ENCODE data around the gene MED27. TPM values are rescaled to one million over a fixed set of nuclear protein-coding genes. Genes with fewer than 3 reads are reported as not detected.

MED27 gene
- total RNA-seq, 1 donor from 2014 or later: 45.0 TPM

- H3K27ac Mint-ChIP-seq (ENCODE audit: unreplicated experiment): no peak overlapping the region
- H3K4me1 Mint-ChIP-seq (ENCODE audit: low read depth, unreplicated experiment): peaks cover 26% of the 10 kb centered on the region
- H3K4me3 Mint-ChIP-seq (ENCODE audit: unreplicated experiment): no peak overlapping the region
- H3K27me3 Mint-ChIP-seq (ENCODE audit: unreplicated experiment): peaks cover 12% of the 10 kb centered on the region
- TF ChIP-seq, protein P1, sequence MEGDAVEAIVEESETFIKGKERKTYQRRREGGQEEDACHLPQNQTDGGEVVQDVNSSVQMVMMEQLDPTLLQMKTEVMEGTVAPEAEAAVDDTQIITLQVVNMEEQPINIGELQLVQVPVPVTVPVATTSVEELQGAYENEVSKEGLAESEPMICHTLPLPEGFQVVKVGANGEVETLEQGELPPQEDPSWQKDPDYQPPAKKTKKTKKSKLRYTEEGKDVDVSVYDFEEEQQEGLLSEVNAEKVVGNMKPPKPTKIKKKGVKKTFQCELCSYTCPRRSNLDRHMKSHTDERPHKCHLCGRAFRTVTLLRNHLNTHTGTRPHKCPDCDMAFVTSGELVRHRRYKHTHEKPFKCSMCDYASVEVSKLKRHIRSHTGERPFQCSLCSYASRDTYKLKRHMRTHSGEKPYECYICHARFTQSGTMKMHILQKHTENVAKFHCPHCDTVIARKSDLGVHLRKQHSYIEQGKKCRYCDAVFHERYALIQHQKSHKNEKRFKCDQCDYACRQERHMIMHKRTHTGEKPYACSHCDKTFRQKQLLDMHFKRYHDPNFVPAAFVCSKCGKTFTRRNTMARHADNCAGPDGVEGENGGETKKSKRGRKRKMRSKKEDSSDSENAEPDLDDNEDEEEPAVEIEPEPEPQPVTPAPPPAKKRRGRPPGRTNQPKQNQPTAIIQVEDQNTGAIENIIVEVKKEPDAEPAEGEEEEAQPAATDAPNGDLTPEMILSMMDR (IDR thresholded peaks at IDR 0.05; ENCODE audit: partially characterized antibody, unreplicated experiment): no peak
- DNase-seq: no peak
- H3K9me3 Mint-ChIP-seq (ENCODE audit: unreplicated experiment): peaks cover 18% of the 10 kb centered on the region
- H3K36me3 Mint-ChIP-seq (ENCODE audit: unreplicated experiment): peaks cover 10% of the 10 kb centered on the region
These were observed 216.3 kb downstream of the MED27 start for GRCh38 chr9:131863306-131863896.

DNA sequence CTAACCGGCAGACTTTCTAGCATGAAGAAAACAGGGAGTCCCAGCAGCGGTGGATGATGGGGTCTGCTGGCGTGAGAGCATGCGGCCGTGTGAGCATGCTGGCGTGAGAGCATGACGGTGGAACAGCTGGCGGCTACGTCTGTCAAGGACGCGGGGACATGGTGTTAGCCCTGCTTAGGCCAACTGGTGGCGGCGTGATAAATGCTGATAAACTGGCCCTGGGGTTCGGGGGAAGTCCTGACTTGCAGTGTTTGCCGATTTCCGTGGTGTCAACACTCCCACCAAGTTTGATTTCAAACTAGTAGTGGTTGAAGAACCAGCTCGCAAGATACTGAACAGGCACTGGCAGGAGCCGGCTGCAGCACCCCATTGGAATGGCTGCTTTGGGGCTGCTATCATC, 217.4 kb downstream of the MED27 start:
- TF ChIP-seq, protein P1 (IDR thresholded peaks at IDR 0.05; ENCODE audit: partially characterized antibody, unreplicated experiment): no peak
- peaks cover 12% of the 10 kb centered on the region for H3K27me3 Mint-ChIP-seq (ENCODE audit: unreplicated experiment)
- H3K4me1 Mint-ChIP-seq (ENCODE audit: low read depth, unreplicated experiment): peaks cover 31% of the 10 kb centered on the region
- H3K27ac Mint-ChIP-seq (ENCODE audit: unreplicated experiment): no peak overlapping the region
- no peak overlapping the region for H3K4me3 Mint-ChIP-seq (ENCODE audit: unreplicated experiment)
- peaks cover 18% of the 10 kb centered on the region for H3K9me3 Mint-ChIP-seq (ENCODE audit: unreplicated experiment)
- DNase-seq: no peak
- peaks cover 10% of the 10 kb centered on the region for H3K36me3 Mint-ChIP-seq (ENCODE audit: unreplicated experiment)

GRCh38 chr9:131860430-131860829, 219.2 kb downstream of the MED27 start:
- TF ChIP-seq, protein P1 (IDR thresholded peaks at IDR 0.05; ENCODE audit: partially characterized antibody, unreplicated experiment): no peak
- Mint-ChIP-seq H3K4me1 (ENCODE audit: low read depth, unreplicated experiment) (peaks cover 28% of the 10 kb centered on the region), H3K36me3 (ENCODE audit: unreplicated experiment) (peaks cover 10% of the 10 kb centered on the region), H3K27me3 (ENCODE audit: unreplicated experiment) (peaks cover 6% of the 10 kb centered on the region), H3K4me3 (ENCODE audit: unreplicated experiment) (no peak overlapping the region), H3K27ac (ENCODE audit: unreplicated experiment) (no peak overlapping the region), H3K9me3 (ENCODE audit: unreplicated experiment) (peaks cover 13% of the 10 kb centered on the region)
- DNase-seq: no peak

DNA sequence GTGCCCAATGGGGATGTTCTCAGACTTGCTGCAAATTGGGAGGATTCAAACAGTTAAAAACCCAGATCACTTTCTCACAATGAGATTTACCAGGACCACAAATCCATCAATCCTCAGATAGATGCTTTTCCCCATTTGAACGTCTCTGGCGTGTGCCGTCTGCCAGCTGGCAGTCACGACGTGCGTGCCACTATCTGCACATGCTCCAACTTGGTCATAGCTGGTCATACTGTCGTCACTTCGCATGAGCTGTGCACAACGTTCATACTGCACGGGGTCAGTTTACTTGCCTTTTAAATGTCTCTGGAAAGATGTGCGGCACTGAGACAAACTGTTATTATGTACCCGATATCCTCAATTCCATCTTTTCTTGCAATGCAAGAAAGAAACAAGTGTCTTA, 221.5 kb downstream of the MED27 start:
- Mint-ChIP-seq H3K36me3 (ENCODE audit: unreplicated experiment) (peaks cover 10% of the 10 kb centered on the region), H3K4me3 (ENCODE audit: unreplicated experiment) (no peak overlapping the region), H3K27ac (ENCODE audit: unreplicated experiment) (no peak overlapping the region), H3K27me3 (ENCODE audit: unreplicated experiment) (peaks cover 10% of the 10 kb centered on the region), H3K9me3 (ENCODE audit: unreplicated experiment) (peaks cover 13% of the 10 kb centered on the region), H3K4me1 (ENCODE audit: low read depth, unreplicated experiment) (peaks cover 41% of the 10 kb centered on the region)
- no peak for DNase-seq
- TF ChIP-seq, protein P1 (IDR thresholded peaks at IDR 0.05; ENCODE audit: partially characterized antibody, unreplicated experiment): no peak

DNA sequence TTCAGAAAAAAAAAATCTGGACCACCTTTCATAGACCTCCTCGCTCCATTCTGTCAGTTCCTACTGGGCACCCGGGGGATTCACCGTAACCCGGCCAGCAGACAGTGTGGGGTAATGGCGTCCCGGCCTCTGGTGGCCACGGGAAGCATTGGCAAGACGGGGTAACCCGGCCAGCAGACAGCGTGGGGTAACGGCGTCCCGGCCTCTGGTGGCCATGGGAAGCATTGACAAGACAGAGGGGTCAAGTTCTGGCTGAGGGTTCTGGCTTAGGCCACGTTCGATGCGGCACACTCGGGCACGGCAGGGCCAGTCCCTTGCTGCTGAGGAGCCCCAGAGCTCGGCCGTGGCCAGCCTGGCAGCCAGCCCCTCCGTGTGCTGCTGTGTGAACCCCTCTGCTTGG, 223.6 kb downstream of the MED27 start:
- TF ChIP-seq, protein P1 (IDR thresholded peaks at IDR 0.05; ENCODE audit: partially characterized antibody, unreplicated experiment): peak; percentile 27
- H3K4me3 Mint-ChIP-seq (ENCODE audit: unreplicated experiment): no peak overlapping the region
- H3K27me3 Mint-ChIP-seq (ENCODE audit: unreplicated experiment): peaks cover 9% of the 10 kb centered on the region
- no peak overlapping the region for H3K27ac Mint-ChIP-seq (ENCODE audit: unreplicated experiment)
- no peak for DNase-seq
- H3K36me3 Mint-ChIP-seq (ENCODE audit: unreplicated experiment): peaks cover 2% of the 10 kb centered on the region
- H3K9me3 Mint-ChIP-seq (ENCODE audit: unreplicated experiment): peaks cover 11% of the 10 kb centered on the region
- peaks cover 40% of the 10 kb centered on the region for H3K4me1 Mint-ChIP-seq (ENCODE audit: low read depth, unreplicated experiment)

Data from glutamatergic neuron (in vitro differentiated cells).